ENCODE results near the gene ICAM4. TPM values are rescaled to one million over a fixed set of nuclear protein-coding genes. Genes with fewer than 3 reads are reported as not detected.

The ICAM4 gene
- total and polyA plus RNA-seq, 2 of the 13 experiments (the other 11 are each of a cell fraction or from before 2014, with no cell fraction given): 2.9 to 4.0 TPM

DNA sequence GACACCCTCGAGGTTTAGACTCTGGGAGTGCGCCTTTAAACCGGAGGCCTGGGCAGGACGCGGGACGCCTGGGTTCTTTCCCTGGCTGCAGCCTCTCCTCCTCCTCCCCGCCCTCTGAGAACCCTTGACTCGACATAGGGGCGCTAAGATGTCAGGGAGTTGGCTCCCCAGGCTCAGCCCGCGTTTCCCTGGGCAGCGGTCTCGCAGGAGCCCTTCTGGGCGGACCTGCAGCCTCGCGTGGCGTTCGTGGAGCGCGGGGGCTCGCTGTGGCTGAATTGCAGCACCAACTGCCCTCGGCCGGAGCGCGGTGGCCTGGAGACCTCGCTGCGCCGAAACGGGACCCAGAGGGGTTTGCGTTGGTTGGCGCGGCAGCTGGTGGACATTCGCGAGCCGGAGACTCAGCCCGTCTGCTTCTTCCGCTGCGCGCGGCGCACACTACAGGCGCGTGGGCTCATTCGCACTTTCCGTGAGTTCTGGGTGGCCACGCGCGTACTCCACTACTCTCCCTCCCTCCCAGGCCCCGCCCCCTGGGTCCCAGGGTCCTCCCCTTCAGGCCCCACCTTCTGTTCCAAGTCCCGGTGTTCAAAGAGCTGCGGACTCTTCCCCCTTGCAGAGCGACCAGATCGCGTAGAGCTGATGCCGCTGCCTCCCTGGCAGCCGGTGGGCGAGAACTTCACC lies 4.3 kb downstream of the ICAM4 start (continued):
- TF ChIP-seq, protein P1, sequence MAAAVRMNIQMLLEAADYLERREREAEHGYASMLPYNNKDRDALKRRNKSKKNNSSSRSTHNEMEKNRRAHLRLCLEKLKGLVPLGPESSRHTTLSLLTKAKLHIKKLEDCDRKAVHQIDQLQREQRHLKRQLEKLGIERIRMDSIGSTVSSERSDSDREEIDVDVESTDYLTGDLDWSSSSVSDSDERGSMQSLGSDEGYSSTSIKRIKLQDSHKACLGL (CRISPR knock-in tag; IDR thresholded peaks at IDR 0.05): peak; percentile 34; the same call in 1 of the 2 replicates
- TF ChIP-seq PCBP1 (IDR thresholded peaks at IDR 0.05; ENCODE audit: borderline replicate concordance, low read depth, low read length): 0 out of 2 replicates have a peak, but pooled peaks have one; percentile 19
- TF ChIP-seq RFX3 (CRISPR knock-in tag; IDR thresholded peaks at IDR 0.05): no peak
- TF ChIP-seq TSC22D2 (CRISPR knock-in tag; IDR thresholded peaks at IDR 0.05; ENCODE audit: borderline replicate concordance): no peak
- no peak for TF ChIP-seq ARNTL (CRISPR knock-in tag; IDR thresholded peaks at IDR 0.05)
- TF ChIP-seq TARDBP (CRISPR knock-in tag; IDR thresholded peaks at IDR 0.05): no peak
- no peak; the same call in none of the 2 replicates for TF ChIP-seq ZNF501 (CRISPR knock-in tag; IDR thresholded peaks at IDR 0.05)
- no peak for TF ChIP-seq NCOR1 (IDR thresholded peaks at IDR 0.05; ENCODE audit: borderline replicate concordance, low read length)
- no peak for TF ChIP-seq ZNF589 (CRISPR knock-in tag; conservative IDR thresholded peaks at IDR 0.05)
- TF ChIP-seq, protein P2, sequence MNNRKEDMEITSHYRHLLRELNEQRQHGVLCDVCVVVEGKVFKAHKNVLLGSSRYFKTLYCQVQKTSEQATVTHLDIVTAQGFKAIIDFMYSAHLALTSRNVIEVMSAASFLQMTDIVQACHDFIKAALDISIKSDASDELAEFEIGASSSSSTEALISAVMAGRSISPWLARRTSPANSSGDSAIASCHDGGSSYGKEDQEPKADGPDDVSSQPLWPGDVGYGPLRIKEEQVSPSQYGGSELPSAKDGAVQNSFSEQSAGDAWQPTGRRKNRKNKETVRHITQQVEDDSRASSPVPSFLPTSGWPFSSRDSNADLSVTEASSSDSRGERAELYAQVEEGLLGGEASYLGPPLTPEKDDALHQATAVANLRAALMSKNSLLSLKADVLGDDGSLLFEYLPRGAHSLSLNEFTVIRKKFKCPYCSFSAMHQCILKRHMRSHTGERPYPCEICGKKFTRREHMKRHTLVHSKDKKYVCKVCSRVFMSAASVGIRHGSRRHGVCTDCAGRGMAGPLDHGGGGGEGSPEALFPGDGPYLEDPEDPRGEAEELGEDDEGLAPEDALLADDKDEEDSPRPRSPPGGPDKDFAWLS (CRISPR knock-in tag; IDR thresholded peaks at IDR 0.05; ENCODE audit: borderline replicate concordance): no peak
- TF ChIP-seq ZNF878 (CRISPR knock-in tag; IDR thresholded peaks at IDR 0.05): no peak
- no peak for TF ChIP-seq MTF2 (CRISPR knock-in tag; IDR thresholded peaks at IDR 0.05; ENCODE audit: borderline replicate concordance)
- no peak for TF ChIP-seq KDM4B (CRISPR knock-in tag; IDR thresholded peaks at IDR 0.05)
- TF ChIP-seq KDM5B (CRISPR knock-in tag; IDR thresholded peaks at IDR 0.05; ENCODE audit: borderline replicate concordance): 0 out of 2 replicates have a peak, but pooled peaks have one; percentile 55
- peak; percentile 36; the same call in 1 of the 2 replicates for TF ChIP-seq UBTF (CRISPR knock-in tag; IDR thresholded peaks at IDR 0.05)
- TF ChIP-seq ATF7 (IDR thresholded peaks at IDR 0.05): no peak
- TF ChIP-seq ATF7 (CRISPR knock-in tag; IDR thresholded peaks at IDR 0.05): no peak
- TF ChIP-seq, protein P3, sequence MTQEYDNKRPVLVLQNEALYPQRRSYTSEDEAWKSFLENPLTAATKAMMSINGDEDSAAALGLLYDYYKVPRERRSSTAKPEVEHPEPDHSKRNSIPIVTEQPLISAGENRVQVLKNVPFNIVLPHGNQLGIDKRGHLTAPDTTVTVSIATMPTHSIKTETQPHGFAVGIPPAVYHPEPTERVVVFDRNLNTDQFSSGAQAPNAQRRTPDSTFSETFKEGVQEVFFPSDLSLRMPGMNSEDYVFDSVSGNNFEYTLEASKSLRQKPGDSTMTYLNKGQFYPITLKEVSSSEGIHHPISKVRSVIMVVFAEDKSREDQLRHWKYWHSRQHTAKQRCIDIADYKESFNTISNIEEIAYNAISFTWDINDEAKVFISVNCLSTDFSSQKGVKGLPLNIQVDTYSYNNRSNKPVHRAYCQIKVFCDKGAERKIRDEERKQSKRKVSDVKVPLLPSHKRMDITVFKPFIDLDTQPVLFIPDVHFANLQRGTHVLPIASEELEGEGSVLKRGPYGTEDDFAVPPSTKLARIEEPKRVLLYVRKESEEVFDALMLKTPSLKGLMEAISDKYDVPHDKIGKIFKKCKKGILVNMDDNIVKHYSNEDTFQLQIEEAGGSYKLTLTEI (CRISPR knock-in tag; conservative IDR thresholded peaks at IDR 0.05): no peak
- TF ChIP-seq ARHGAP35 (CRISPR knock-in tag; IDR thresholded peaks at IDR 0.05; ENCODE audit: borderline replicate concordance): no peak
- 0 out of 2 replicates have a peak, but pooled peaks have one; percentile 52 for TF ChIP-seq ZNF121 (CRISPR knock-in tag; IDR thresholded peaks at IDR 0.05)
- TF ChIP-seq THAP8 (CRISPR knock-in tag; IDR thresholded peaks at IDR 0.05; ENCODE audit: borderline replicate concordance): no peak
- TF ChIP-seq, protein P4, sequence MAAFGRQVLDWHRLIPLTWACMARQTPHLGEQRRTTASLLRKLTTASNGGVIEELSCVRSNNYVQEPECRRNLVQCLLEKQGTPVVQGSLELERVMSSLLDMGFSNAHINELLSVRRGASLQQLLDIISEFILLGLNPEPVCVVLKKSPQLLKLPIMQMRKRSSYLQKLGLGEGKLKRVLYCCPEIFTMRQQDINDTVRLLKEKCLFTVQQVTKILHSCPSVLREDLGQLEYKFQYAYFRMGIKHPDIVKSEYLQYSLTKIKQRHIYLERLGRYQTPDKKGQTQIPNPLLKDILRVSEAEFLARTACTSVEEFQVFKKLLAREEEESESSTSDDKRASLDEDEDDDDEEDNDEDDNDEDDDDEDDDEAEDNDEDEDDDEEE (CRISPR knock-in tag; IDR thresholded peaks at IDR 0.05): no peak
